Uterus (tissue), 4 donors: ENCODE data around the gene NES. TPM values are rescaled to one million over a fixed set of nuclear protein-coding genes. Genes with fewer than 3 reads are reported as not detected.

Source experiments
- DNase-seq, 2 donors: peaks; one replicate each; pipeline ENCODE4 v3.0.0-alpha.2; 2019 to 2020
- H3K27ac ChIP-seq, 2 donors: fragments of 200-600 bp; sonication (generic); 1 replicate in 1 of 2; 2 replicates in 1 of 2; pipeline ENCODE4 v1.5.1; 2016 to 2018
- H3K27me3 ChIP-seq, 2 donors: fragments of 200-600 bp; sonication (generic); one replicate each; pipeline ENCODE4 v1.5.1; 2018 to 2019; ENCODE audit warnings: control low read depth in 1 of 2
- H3K36me3 ChIP-seq, 2 donors: fragments of 200-600 bp; sonication (generic); one replicate each; pipeline ENCODE4 v1.5.1; 2019; ENCODE audit warnings: control low read depth in 1 of 2
- H3K4me1 ChIP-seq, 2 donors: fragments of 200-600 bp; sonication (generic); one replicate each; pipeline ENCODE4 v1.5.1; 2018 to 2019; ENCODE audit warnings: control low read depth in 1 of 2
- H3K4me3 ChIP-seq, 2 donors: fragments of 200-600 bp; sonication (generic); 1 replicate in 1 of 2; 2 replicates in 1 of 2; pipeline ENCODE4 v1.5.1; 2018 to 2019; ENCODE audit warnings: mild to moderate bottlenecking in 1 of 2
- H3K9me3 ChIP-seq, 2 donors: fragments of 200-600 bp; sonication (generic); one replicate each; pipeline ENCODE4 v1.5.1; 2019; ENCODE audit warnings: control low read depth in 1 of 2
- POLR2A ChIP-seq, 2 donors: fragments of 450-650 bp; IDR thresholded peaks; one replicate each; pipeline ENCODE4 v1.6.1; 2016; ENCODE audit warnings: antibody characterized with exemption in 2 of 2, mild to moderate bottlenecking in 1 of 2, moderate library complexity in 1 of 2
- intact Hi-C: fragments of 100-400 bp; cut with DNase I; formaldehyde crosslinking; loops from one replicate; pipeline ENCODE4 v1.15.1; 2023; ENCODE audit warnings: low total_unique reads
- total RNA-seq, 4 donors: library from RNA; depleted of rRNA in 3 of 4; stranded (reverse); fragments of >200 nt in 3 of 4; gene quantifications; one replicate each; pipeline versions ENCODE4 v1.1.0 to v1.2.4, GENCODE V29; 2014 to 2023
- TF ChIP-seq, protein P1 (sequence below), 4 experiments: fragments of 200-600 bp in 2 of 4; fragments of 450-650 bp in 2 of 4; sonication (generic) in 2 of 4; IDR thresholded peaks; one replicate each; pipeline ENCODE4 v1.5.1; 2016 to 2019; ENCODE audit warnings: antibody characterized with exemption in 4 of 4, mild to moderate bottlenecking in 2 of 4, moderate library complexity in 1 of 4
- donor health status: DM: yes; HTN: yes; CAD: no.

NES gene
- total RNA-seq, 4 donors from 2014 or later = 9.7 to 70.9 (median 34.5) TPM

DNA sequence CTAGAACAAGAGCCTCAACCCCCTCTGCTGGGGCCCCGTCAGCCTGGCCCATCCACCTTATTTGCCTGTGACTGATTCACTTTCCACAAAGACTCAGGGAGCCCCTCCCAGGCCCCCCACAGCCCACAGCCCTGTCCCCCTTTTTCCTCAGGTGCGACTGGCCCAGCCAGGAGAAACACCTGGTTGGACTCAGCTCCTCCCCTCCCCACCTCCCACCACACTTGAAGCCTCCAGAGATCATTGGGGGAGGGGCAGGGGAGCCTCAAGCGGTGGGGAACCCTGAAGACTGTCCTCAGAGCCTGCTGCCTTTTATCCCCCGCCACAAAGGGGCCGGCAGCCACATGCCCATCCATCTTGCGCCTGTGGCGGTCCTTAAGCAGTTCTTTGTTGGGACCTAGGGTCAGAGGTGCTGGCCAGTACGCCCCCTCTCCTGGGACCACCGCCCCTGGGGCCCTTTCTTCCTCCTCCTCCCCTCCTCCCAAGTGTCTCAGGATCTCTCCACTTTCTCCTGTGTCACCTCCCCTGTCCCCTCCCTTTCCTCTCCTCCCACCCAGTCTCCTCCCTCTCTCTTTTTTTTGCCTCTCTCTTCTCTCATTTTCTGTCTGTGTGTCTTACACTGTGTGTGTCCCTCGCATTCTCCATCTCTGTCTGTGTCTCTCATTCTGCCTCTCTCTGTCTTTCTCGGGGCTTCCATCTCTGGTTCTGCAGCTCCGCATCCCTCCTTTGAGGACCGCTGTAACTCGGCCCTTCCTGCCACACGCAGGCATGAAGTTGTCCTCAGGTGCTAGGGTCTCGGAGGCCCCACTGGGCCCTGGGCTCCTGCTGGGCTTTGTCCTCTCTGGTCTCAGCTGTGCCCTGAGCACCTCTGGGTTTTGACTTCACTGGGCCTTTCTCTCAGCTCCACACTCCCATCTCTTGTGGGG lies 16.0 kb upstream of the NES start:
- H3K36me3 ChIP-seq = no peaks in the 10 kb centered on the region
- peak overlapping the region in 1 of 2 donors; percentile 21 for H3K27ac ChIP-seq
- TF ChIP-seq POLR2A (IDR thresholded peaks at IDR 0.05) = no peak
- TF ChIP-seq, protein P1, sequence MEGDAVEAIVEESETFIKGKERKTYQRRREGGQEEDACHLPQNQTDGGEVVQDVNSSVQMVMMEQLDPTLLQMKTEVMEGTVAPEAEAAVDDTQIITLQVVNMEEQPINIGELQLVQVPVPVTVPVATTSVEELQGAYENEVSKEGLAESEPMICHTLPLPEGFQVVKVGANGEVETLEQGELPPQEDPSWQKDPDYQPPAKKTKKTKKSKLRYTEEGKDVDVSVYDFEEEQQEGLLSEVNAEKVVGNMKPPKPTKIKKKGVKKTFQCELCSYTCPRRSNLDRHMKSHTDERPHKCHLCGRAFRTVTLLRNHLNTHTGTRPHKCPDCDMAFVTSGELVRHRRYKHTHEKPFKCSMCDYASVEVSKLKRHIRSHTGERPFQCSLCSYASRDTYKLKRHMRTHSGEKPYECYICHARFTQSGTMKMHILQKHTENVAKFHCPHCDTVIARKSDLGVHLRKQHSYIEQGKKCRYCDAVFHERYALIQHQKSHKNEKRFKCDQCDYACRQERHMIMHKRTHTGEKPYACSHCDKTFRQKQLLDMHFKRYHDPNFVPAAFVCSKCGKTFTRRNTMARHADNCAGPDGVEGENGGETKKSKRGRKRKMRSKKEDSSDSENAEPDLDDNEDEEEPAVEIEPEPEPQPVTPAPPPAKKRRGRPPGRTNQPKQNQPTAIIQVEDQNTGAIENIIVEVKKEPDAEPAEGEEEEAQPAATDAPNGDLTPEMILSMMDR (IDR thresholded peaks at IDR 0.05) = no peak
- no peak for DNase-seq
- no peaks in the 10 kb centered on the region for H3K4me1 ChIP-seq
- H3K9me3 ChIP-seq = no peaks in the 10 kb centered on the region
- H3K4me3 ChIP-seq = no peak overlapping the region
- intact Hi-C loops = loop anchor here (10.0 kb wide), 1 partner anchor 192 kb away; no protein-coding TSS in a partner anchor
- no peaks in the 10 kb centered on the region for H3K27me3 ChIP-seq

DNA sequence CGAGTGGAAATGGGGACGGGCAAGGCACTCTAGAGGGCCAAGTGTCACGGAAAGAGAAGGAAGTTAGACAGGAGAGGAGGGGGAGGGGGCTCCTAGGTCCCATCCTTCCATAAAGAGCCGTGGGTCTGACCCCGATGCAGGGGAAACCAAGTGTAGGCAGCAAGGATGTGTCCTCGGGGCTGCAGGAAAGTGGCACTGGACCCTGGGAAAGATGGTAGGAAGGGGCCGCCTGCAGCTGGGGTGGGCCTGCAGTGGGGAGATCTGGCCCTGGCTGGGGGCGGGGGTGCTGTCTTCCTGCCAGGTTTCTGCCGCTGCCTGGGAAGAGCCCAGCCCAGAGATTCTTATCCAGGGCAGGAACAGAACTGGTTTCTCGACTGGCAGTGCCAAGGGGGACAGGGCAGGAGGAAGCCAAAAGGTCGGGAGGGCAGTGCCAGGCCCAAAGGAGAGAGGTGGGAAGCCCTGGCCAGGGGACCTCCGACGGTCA lies 15.3 kb upstream of the NES start:
- DNase-seq = no peak
- TF ChIP-seq, protein P1 (IDR thresholded peaks at IDR 0.05) = no peak
- no peak for TF ChIP-seq POLR2A (IDR thresholded peaks at IDR 0.05)
- Histone ChIP-seq H3K4me3 (no peak overlapping the region), H3K27ac (no peak overlapping the region), H3K36me3 (no peaks in the 10 kb centered on the region), H3K9me3 (no peaks in the 10 kb centered on the region), H3K27me3 (no peaks in the 10 kb centered on the region), H3K4me1 (no peaks in the 10 kb centered on the region)
- intact Hi-C loops = loop anchor here (10.0 kb wide), 1 partner anchor 192 kb away; no protein-coding TSS in a partner anchor

DNA sequence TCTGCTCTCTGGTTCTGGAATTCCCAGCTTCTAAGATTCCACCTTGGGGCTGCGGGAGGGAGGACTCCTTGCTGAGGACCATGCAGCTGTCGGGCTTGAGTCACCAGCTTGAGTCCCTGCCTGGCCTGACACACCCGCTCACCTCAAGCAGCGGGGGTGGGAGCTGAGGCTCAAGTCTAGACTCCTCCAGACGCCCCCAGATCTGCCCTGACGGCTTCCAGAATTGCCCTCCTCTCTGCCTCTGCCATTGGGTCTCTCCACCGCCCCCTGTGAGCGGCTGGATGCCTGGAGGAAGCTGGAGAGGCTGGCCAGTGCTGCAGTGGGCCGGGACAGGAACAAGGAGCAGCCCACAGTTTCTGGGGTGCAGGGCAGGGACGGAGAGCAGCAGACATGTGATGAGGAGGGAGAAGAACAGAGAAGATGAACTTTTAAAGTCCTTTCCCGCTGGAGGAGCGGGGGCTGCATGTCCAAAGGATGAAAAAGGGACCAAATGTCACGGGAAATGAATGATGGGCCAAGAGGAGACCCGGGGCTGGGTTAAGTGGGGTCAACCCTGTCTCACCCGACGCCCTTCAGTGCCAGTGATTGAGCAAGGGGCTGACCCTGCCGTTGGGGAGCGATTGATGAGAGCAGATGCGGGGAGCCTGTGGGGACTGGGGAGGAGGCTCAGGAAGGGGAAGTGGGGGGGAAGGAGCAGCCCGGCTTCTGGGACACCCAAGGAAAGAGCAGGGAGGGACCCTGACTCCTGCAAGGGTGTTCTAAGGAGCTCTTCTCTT lies 14.6 kb upstream of the NES start:
- intact Hi-C loops = loop anchor here (2.0 to 10.0 kb wide), 2 partner anchors 33 to 193 kb away; no protein-coding TSS in a partner anchor
- no peaks in the 10 kb centered on the region for H3K27me3 ChIP-seq
- no peak for DNase-seq

DNA sequence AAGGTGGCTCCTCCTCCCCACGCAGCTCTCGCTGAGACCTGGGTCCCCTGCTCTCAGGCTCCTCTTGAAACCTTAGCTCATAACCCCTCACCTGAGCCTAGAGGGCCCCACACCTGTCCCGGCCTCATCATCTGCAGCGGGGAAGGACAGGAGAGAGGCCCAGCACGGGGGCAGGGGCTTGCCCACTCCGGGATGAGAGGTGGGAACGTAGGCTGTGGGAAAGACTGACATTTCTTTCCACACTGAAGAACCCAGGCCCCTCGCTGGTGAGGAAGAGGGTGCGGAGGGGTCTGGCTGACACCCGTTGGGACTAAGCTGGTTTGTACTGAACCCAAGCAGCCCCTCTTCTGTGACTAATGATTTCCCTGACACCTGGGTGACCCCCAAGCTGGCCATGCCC lies 14.0 kb upstream of the NES start:
- H3K27ac ChIP-seq = peak overlapping the region in 1 of 2 donors; percentile 1
- H3K9me3 ChIP-seq = no peaks in the 10 kb centered on the region
- TF ChIP-seq POLR2A (IDR thresholded peaks at IDR 0.05) = no peak
- TF ChIP-seq, protein P1 (IDR thresholded peaks at IDR 0.05) = no peak
- no peak overlapping the region for H3K4me3 ChIP-seq
- no peaks in the 10 kb centered on the region for H3K4me1 ChIP-seq
- H3K36me3 ChIP-seq = no peaks in the 10 kb centered on the region
- no peak for DNase-seq
- intact Hi-C loops = loop anchor here (2.0 to 10.0 kb wide), 2 partner anchors 34 to 194 kb away; no protein-coding TSS in a partner anchor
- H3K27me3 ChIP-seq = no peaks in the 10 kb centered on the region

More for the DNA sequence above, 14.6 kb upstream of the NES start:
- Histone ChIP-seq H3K36me3 (no peaks in the 10 kb centered on the region), H3K4me1 (no peaks in the 10 kb centered on the region), H3K27ac (peak overlapping the region in 1 of 2 donors; percentile 38), H3K9me3 (no peaks in the 10 kb centered on the region), H3K4me3 (no peak overlapping the region)
- TF ChIP-seq POLR2A (IDR thresholded peaks at IDR 0.05) = no peak
- TF ChIP-seq, protein P1 (IDR thresholded peaks at IDR 0.05) = no peak
